Pons (tissue), 1 donor: Measurements from ENCODE around the gene PDGFC.

Experiments used
- DNase-seq: peaks from one replicate; pipeline ENCODE4 v3.0.0-alpha.2; 2016; ENCODE audit warnings: low spot score

PDGFC gene

DNA sequence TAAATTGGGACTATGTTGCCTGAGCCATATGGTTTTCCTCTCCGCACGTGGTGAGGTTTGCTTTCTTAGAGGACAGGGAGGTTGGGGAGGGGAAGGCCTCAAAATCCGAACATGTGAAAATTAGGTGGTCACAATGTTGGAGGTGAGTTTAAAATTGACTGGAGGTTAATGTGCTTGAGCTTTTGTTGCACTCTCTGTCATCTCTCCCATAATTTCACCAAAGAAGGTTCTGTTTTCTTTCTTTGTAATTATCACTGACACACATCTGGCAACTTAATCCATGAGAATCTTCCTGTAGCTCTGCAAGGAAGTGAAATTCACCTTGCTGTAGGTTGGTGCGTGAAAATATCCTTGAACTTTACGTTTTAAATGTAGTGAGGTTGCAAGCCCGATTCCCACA lies 225.5 kb downstream of the PDGFC start:
- no peak for DNase-seq

DNA sequence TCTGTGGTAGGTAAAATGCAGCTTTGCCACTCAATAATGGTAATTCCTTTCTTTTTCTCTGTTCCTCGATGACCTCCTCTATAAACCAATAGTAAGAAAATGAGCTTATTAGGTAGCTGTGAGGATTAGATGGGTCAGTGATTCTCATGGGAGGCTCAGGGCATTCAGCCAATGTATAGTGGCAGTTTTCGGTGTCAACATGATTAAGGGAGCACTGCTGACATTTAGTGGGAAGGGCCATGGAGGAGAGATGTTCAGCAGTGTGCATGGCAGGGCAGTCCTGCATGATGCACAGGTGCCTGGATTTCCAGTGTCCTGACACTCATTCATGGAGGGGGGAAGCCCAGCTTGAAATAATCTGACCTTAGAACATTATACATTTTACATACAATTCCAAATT lies 232.8 kb downstream of the PDGFC start:
- DNase-seq = no peak

DNA sequence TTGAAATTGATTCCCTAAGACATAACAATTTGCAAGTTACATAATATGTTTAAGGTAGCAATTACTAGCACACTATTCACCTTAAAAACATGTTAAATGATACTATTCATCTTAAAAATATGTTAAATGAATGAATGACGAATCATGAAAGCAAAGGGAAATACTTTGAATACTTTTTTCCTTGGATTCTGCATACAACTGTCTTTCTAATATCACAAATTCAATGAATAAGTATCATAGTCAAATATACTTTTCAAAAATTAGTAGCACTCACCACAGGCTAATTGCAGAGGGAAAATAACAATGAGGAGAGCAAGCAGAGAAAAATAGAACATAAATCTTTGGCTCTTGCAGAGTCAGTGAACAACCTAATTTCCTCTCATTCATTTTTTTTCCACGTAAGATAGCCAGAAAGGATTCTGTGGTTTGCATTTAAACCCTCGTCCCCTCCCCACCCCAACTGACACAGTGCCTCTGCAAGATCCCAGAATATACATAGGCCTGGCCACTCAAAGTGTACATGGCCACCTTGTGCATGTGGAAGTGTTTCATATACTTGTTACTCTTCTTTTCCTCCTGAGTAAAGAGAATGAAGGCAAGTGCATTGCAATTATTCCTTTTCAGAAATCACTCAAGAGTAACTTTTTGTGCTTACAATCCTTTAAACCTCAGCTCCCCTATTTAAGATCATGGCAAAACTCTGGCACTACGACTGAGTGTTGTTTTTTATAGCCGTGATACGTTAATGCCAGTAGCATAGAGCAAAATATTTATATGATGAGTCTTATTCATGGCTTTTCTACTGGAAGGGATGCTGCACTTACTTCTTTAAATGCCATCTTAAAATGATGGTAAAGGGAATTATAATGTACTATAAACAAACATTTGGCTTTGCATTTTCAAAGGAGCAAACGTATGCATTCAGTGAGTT lies 236.4 kb downstream of the PDGFC start:
- DNase-seq = no peak

DNA sequence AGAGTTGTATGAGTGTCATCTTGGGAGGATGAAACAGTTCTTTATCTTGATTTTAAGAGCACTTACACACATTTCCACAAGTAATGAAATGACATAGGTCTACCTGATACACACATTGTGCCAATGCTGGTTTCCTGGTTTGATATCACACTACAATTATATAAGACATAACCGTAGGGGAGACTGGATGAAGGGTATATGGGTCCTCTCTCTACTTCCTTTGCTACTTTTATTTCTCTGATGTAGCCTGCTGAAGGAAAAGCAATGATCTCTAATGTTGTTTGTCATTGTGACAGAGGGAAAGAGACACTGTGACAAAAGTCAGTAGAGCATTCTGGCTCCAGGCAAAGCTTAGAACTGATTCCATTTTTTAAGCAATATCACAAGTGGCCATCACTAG lies 238.0 kb downstream of the PDGFC start:
- DNase-seq = no peak

DNA sequence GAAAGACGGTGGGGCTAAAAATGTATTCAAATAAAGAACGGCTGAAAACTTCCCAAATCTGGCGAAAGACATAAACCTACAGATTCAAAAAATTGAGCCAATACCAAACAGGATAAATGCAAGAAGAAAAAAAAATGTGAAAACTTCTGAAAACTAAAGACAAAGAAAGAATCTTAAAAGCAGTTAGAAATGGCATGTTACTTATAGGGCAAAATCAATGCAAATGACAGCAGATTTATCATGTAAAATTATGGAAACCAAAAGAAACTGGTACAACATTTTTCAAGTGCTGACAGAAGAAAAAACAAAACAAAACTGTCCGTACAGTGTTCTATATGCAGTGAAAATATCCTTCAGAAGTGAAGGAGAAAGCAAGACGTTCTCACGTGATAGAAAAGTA lies 239.0 kb downstream of the PDGFC start:
- no peak for DNase-seq

DNA sequence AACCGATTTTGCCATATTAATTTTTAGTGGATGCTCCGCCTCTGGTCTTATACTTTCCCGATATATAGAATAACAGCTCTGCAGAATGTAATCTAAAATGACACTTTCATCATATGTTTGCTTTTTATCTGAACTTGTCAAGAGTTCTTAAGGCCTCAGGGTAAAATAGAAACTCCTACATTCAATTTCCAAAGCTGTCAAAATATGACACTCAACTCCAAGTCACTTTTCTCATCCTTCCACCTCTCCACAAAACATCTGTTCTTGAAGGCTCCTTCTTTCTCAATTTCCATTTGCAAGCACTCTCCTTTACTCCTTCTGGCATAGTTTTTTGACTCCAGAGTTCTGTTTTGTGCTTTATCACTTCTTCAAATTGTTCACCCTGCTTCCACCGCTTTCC lies 242.2 kb downstream of the PDGFC start:
- no peak for DNase-seq

DNA sequence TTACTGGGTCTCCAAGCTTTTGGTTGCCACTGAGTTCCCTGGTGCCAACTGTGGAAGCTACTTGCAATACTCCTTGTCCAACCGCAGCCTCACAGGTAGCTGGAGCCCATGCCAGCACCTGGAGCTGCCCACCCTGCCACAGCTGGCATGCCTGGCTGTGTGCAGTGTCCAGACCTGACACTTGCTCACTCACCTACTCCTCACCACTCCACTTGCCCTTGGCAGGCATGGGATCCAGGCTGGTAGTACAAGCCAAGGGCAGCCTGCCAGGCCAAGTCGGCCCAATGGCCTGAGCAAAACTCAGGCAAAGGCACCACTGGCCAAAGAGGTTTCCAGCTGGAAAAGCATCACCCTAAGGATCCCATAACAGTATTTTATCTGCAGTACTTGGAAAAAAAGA lies 246.3 kb downstream of the PDGFC start:
- no peak for DNase-seq

DNA sequence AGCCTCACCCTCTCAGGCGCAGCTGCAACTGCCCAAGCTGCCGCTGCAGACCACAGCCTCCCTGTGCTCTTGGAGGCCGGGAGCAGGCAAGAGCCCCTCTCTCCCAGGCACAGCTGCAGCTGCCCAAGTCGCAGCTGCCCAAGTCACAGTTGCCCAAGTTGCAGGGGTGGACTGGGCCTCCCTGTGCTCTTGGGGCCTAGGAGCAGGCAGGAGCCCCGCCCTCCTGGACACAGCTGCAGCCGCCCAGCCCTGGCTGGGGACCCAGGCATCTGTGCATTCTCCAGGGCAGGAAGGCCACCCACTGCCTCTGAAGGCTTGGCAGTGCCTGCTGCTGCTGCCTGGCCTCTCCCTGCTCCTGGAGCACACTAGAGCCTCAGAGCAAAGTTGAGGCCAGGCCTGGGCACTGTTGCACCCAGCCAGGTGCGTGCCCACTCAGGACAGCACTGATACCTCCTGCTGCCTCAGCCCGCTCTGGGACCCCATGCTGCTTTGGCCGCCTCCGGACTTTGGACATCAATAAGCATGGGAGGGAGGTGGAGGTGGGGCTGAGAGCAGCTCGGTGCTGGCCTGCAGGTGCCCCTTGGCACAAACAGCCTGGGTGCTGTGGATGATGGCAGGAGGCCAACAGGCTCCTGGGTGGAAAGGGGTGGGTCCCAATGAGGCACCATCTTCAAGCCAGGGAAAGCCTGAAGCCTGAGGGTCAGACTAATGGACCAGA lies 247.5 kb downstream of the PDGFC start:
- DNase-seq = no peak

DNA sequence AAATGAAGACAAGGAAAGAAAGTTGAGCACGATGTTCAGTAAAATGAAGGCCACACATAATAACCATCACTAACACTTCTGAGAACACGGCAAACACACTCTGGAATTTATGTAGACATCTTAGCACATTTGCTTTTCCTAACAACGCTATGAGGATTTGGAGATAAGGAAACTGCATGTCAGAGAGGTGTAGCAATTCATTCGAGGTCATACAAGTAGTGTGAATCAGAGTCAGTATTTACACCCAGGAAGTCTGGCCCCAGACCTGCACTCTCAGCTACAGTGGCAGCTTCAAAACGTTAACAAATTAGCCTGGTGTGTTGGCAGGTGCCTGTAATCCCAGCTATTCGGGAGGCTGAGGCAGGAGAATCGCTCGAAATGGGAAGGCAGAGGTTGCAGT lies 253.4 kb downstream of the PDGFC start:
- DNase-seq = no peak

DNA sequence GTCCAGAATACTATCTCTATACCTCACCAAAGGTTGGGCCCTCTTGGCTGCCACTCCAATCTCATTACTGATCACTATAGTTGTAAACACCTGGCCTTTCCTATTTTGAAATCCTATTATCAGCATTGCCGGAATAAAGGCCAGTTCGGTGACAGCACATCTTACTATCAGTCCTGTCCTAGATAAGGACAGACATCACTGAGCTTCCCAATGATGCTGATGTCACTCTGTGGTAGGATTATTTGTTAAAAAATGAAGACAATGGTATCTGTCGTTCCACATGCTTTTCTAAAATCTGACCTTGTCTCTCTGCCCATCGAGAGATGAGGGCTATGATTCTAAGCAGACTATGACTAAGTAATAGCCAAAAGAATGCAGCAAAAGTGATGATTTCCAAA lies 260.4 kb downstream of the PDGFC start:
- no peak for DNase-seq
